GM19240 (cell line): ENCODE results near the gene KCNIP2.
"Not testable (repeated sequence)": the region's sequence is repeated elsewhere in the genome, so short reads cannot be mapped to it uniquely, and the experiment has no call there.

Experiments
- DNase-seq: peaks from one replicate; pipeline ENCODE4 v3.0.0; 2011; ENCODE audit warnings: low spot score; ENCODE audit not compliant: insufficient read length

The KCNIP2 gene

DNA sequence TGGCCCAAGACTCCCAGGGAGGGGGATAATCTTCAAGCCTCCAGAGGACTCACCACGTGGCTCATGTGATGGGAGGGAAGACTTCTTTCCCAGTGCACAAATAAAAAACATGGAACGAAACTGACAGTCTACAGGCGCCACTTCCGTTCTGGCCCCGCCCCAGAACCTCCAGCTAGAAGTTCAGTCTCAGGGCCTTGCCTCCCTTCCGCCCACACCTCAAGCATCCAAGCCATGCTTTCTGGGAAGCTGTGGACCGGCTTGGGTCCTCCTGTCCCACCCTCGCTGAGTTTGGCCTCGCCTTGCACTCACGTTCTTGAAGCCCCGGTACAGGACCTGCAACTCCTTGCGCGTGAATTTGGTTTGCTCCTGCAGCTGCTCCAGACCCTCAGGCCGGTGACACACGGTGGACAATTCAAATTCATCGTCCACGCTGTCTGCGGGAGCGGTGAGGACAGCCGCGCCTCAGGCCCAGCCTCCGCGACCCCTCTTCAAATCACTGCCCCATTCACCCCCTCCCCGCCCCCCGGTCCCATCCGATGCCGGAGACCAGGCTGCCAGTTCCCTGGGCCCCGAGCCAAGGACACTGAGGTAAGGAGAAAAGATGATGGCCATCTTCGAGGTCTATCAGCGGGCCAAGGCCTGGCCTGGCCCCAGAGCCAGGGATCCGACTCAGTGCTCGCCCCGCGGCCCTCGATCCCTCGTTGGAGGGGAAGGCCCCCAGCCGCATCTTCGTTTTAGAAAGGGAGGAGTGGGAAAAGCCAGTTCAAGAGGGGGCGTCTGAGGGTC lies 14.6 kb downstream of the KCNIP2 start:
- DNase-seq: no peak

DNA sequence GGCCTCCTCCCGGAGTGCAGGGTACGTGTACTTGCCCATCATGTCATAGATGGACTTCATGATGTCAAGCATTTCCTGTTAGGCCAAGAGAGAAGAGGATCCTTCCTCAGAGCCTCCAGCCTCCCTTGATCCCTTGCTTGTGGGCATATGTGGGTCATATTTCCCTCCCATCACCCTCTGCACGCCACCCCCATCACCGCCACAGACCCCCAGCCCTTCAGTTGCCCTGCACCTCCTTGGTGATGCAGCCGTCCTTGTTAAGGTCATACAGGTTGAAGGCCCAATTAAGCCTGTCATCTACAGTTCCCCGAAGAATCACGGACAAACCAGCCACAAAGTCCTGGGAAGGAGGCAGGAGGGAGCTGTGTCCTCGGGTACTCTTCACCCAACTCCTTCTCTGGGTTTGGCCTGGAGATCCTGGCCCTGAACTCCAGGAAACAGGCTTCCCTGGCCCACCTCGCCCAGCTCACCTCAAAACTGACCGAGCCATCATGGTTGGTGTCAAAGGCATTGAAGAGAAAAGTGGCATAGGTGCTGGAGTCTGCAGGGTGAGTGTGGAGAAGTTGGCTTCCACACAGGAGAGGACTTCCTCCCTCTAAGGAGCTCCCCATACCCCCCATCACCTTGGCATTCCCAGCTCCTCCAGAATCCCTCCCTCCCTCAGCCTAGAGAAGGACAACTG lies 15.5 kb downstream of the KCNIP2 start:
- DNase-seq: no peak

DNA sequence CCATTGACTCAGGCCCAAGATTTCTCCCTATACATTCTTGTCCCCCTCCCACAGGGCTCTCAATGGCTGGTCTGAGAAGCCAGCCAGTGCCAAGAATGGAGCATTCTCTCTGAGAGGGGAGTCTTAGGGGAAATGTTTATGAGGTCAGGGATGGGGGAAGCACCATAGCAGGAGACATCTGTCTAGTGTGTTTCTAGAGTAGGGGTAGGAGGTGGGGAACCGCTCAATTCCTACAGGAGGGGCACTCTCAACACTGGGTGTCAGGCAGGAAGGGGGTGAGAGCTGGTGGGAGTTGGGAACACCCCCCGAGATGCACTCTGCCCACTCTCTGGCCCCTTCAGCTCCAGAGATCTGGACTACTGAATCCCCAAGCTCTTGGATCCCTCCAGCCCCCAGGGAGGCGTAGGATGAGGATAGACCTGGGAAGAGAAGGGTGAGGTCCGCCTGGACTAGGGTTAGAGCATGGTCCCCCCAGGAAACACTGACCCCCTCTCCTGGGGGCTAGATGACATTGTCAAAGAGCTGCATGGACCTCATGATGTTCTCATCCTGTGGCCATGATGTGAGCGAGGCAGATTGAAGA lies 16.7 kb downstream of the KCNIP2 start:
- DNase-seq: no peak

DNA sequence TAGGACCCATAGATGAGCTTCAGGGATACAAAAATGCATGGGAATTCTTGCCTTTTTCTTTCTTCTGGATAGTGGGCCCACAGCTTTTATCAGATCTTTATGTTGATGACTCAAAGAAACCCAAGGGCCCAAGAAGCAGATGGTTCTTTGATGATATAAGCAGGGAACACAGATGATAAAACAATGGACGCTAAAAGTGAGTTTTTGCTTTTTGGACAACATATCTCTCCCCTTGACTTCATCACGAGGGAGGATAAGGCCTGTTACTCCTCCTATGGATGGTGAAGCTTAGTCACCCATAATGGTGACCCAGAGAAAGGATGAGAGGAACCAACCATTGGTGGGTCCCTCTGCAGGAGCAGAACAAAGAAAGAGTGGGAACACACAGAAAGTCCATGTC lies 18.9 kb downstream of the KCNIP2 start:
- no peak for DNase-seq

DNA sequence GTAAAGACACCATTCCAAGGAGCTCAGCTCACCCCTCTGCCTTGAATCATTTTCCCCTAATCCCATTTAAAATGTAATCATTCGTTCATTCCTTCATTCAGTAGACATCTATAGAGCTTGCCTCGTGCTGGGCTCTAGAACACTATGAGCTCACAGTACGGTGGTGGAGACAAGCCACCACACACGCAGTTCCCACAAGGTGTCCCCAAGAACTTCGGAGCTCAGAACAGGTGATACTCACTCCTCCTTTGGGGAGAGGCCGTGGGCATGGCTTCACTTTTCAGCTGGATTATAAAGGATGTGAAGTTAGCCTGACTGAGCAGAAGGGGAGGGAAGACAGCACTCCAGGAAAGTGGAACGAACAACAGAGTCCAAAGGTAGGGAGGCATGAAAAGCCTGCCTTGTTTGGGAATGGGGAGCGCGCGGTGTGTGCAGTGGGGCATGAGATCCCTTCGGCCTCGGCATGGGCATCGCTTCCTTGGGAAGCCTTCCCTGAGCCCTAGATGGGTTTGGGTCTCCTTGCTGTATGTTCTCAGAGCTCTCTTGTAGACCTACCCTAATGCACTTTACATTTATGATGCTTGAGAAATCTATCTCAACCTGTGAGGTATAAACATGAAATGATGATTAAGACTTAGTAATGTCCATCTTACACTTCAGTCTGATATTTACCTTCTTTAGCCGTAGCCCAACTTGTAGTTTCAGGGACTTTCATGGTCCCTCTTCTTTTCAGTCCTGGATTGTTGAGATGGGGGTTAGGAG lies 24.5 kb downstream of the KCNIP2 start:
- no peak for DNase-seq

DNA sequence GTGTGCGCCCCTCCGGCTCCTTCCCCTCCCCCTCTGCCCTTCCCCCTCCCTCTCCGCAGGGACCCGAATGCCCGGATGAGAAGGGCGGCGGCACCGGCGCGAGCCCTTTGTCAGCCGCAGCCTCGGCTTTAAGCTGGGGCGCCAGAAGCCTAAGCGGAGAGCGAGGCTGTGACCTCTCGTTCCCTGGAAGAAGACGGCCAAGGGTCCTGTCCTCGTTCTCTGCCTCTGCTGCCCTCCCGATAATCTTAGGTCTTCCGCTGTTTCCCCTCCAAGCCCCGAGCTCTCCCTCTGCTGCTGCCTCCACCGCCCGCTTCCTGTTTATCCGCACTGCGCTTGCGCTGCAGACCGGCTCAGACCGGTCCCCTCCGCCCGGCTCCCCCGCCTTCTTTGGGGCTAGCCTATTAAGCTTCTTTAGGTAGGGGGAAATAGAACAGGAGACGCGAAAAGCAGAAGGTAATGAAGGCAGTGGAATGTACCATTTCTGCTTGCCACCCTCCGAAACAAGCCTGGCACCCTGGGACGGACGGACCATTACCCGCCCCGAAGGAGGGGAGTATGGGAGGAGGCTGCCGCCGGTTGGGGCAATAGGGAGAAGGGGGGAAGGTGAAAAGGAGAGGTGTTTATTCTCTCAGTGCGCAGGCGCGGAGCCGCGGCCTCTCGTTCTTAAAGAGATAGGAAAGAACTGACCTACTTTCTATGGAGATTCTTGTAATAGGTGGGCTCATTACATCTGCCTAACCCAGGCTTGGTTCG lies 25.3 kb downstream of the KCNIP2 start, which contains the start of gene OGA:
OGA (minus strand) TSS at position 326 of the 753 bp plus-strand sequence. CDS start 422 bp downstream, outside the sequence.
- peak; percentile 75 for DNase-seq

DNA sequence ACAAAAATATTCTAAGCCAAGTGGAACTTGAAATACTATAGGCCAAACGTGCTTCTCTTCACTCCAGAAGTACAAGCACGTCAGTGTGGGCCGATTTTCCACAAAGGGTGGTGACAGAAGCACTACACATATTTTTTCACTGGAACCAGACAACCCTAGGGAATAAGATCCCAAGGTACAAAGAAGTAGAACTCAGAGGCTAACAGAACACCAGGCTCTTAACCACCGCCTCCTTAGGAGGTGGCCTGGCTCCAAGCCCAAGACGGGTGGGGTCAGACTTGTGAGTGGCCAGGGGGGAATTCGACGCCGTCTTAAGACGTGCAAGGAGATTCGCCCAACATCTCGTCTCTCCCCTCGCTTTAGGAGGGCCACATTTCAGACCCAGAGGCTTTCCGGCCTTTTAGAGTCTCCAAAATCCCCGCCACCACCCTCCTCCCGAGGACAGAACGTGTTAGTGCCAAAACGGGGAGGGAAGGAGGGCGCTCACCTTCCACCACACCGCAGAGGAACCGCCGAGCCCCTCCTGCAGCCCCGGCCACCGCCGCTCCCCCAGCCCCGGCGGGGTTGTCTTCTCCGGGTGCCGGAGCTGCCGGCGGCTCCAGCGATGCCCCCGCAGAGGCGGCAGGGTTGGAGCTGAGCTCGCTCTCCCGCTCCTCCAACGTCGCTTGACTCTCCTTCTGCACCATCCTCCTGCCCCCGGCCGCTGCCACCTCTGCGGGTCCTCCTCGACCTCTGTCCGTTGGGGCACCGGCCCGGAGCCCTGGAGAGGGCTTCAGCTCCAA lies 26.1 kb downstream of the KCNIP2 start:
- DNase-seq: no peak

DNA sequence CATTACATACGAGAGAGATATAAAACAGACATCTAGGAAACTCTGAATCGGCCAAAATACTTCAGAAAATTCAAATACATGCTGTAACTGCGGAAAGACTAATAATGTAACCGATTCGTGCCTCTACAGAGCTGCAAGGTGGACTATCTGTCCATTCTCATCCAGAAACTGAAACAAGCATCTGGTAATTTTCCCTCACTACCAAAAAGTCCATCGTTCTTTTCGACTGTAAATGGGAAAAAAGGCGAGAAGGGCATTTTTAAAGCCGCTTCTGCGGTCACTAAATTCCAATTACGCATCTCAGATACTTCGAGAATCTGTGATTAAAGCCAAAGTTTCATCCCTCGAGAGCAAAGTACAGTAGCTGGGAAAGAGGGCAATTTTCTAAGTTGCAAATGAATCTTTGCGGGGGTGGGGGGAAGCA lies 26.7 kb downstream of the KCNIP2 start:
- DNase-seq: no peak

DNA sequence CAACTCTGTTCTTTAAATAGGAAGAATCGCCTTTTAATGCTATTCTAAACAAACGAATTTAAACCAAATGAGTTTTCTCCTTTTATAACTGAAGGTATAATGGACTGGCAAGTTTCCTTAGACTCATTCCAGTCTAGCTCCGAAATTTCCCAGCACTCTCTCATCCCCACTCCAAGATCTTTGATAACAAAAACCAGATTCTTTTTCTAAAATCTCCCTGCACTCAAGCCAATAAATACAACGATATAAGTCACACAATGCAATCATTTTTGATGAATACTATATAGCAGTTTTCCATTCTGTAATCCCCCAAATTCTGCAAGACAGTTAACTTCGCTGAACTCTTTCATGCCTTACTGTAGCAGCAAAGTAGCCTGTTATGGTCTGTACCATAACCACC lies 27.2 kb downstream of the KCNIP2 start:
- no peak for DNase-seq

DNA sequence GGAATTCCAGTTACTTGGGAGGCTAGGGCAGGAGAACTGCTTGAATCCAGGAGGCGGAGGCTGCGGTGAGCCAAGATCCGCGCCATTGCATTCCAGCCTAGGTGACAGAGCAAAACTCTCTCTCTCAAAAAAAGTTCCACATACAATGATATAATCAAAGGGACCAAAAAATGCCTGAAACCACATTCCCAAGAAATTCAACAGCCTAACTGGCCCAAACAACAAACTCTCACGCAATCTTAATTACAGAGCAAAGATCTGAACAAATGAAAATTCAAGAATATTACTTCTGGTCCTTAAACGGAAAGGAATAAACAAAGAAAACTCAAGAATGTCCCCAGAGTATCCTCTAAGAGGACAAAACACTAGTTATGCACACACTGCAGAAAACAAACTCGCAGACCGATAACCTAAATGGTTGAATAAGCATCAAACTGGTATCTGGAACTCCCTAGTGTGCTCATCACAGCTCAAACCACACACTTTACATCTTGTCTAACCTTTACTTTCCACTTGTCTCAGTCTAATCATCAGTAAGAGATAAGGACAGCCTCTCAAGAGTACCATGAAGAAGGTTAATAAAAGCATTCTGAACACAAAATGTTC lies 29.0 kb downstream of the KCNIP2 start:
- DNase-seq: no peak

DNA sequence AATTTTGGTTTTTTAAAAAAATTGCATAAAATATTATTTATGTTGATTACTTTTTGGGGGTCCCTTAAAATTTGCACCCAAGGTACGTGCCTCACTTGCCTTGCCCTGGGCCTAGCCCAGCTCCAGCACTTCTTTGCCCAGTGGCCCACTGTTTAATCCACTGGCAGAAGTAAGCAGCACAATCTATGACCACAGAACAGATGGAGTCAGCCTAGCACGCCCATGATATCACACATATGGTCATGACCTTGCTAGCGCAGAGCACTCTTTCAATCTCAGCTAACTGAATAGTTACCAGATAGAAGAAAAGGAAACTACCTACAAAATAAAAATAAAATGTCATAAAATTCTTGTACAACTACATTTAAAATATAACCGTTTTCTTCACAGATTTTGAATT lies 31.0 kb downstream of the KCNIP2 start:
- DNase-seq: no peak

DNA sequence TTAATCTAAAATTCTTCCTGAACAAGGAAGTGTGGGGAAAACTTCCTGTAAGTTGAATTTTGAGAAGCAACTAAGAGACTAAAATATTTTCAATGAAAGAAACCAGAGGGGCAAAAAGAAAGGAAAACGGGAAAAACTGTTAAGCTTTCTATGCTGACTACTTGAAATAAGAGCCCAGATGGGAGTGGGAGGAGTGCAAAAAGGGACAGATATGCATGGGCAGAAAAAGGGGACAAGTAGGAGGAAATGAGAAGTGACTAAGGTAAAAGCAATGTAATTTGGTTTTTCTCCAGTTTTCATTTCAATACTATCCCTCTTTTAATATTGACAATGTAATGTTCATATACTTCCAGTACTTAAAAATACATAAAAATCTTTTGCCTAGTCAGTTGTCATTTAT lies 36.4 kb downstream of the KCNIP2 start:
- no peak for DNase-seq

DNA sequence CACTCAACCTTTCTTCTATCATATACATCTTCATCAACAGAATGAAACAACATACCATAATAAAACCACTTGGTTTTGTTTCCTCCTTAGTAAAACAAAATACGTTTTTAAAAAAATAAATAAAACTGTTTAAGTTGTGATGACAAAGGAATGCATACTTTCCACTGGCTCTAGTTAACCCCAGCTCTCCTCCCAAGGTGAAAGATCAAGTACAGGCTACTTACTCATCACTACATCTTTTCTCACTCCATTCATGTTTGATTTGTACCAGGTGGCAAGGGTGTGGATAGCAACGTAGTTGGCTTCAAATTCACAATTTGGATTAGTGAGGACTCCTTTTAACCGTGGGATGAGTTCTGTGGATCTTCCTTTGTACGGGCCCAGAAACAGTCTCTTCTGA lies 40.1 kb downstream of the KCNIP2 start:
- DNase-seq: no peak

DNA sequence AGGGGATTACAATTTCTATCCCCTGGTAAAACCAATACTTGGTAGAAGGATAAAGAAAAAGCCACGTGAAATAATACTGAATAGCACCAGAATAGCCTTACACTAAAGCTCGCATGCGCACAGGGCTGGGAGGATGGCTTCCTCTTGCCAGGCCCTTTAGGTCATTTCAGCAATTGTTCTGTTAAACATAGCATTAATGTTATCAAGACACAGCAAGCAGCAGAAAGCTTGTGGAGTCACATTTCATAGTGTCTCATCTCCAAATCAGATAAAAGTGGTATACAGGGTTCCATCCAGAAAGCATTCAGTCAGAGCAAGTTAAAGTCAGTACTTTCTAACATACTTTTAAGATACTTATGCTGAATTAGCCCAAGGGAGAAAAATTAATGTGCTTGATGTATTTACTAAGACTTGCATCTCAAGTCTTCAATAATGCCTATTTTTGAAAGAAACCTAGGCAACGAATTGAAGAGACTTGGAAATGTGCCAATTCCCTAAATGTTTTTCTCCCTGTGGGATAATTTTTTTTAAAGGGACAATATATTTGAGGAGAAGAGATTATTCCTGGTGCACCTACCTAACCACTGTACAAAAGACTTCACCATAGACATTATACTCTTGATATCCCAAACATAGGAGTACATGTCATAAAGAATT lies 46.1 kb downstream of the KCNIP2 start:
- DNase-seq: no peak

DNA sequence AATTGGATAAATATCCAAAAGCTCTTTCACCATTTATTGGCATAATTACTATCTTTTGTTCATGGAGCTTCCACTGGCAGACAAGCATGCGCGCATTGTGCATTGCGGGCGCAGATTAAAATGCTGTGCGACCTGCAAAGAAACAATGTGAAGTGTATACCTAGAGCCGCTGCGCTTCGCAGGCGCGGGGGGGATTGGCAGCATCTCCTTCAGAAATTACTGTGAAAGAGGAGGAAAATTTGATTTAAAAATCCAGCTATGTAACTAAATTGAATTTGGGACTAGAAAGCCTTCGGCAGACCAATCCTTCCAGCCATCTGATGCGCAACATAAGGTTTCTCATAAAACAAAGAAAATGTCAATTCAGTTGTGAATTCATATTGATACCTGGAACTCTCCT lies 50.1 kb downstream of the KCNIP2 start:
- no peak for DNase-seq

DNA sequence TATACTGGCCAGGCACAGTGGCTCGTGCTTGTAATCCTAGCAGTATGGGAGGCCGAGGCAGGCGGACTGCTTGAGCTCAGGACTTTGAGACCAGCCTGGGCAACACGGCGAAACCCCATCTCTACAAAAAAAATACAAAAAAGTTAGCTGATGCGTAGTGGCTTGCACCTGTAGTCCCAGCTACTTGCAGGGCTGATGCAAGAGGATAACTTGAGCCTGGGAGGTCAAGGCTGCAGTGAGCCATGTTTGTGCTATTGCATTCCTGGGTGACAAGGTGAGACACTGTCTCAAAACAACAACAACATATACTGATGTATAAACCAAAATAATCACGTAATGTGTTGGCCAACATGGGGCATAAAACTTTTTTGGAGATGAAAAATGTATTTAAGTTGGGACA lies 53.9 kb downstream of the KCNIP2 start:
- DNase-seq: no peak

DNA sequence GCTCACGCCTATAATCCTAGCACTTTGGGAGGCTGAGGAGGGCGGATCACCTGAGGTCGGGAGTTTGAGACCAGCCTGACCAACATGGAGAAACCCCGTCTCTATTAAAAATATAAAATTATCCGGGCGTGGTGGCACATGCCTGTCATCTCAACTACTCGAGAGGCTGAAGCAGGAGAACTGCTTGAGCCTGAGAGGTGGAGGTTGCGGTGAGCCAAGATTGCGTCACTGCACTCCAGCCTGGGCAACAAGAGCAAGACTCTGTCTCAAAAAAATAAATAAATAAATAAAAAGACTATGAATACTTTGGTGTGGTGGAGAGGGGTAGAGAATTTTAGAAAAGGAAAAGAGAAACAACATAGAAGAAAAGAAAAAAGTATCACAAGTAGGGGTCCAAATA lies 54.4 kb downstream of the KCNIP2 start:
- not testable (repeated sequence) for DNase-seq

DNA sequence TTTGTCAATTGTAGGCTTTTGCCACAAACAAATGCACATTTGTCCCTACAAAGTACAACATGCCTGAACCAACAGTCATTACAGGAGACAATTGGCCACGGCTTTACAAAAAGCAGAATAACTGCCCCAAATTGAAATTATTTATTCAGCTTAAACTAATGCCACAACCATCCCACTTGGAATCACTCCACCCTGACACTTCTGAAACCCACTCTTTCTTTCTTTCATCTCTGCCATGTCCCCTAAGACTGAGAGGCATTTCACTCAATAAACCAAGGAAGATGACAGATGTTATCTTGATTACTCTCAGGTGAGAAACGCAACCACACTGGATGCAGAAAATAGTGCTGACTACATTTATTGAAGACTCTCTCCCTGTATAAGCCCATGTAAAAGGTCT lies 57.8 kb downstream of the KCNIP2 start:
- no peak for DNase-seq

DNA sequence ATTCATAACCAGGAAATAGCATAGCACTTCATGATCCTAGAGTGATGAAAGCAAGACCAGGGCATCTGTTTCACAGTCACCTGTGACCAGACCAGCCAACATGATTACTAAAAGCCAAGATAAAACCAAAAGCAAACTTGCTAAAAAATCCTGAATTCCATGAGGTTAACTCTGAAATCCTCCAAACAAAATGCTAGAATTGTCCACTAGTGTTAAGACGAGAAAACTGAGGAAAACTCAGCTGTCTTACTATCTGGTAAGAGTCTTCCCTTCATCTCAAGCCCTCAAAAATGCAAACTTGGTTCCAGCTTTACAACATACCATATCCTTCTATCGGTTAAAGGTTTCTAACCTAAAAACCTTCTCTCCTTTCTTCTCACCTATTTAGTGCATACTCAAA lies 59.0 kb downstream of the KCNIP2 start:
- DNase-seq: no peak
